ENCODE measurements around the gene FARP1. TPM values are rescaled to one million over a fixed set of nuclear protein-coding genes. Genes with fewer than 3 reads are reported as not detected.

The FARP1 gene
- total RNA-seq, 4 donors from 2014 or later, result 13.1 to 71.2 (median 46.6) TPM

DNA sequence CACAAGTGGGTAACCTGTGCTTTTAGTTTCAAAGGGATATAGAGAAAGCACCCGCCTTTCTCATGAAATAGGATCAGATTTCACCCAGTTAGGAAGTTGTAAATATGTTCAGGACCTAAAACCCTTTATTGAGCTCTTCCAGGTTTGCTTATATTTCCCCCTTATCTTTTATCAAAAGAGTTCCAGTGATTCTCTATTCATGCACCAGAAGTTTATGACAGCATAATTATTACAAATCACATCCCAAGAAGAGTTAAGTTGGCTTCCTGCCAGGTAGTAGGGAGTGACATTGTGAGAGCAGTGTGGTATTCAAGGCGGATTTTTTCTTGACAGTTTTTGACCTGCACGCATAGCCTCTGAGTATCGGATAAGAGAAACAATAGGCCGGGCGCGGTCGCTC is 243.7 kb downstream of the FARP1 start:
- H3K36me3 ChIP-seq, result no peaks in the 10 kb centered on the region
- no peaks in the 10 kb centered on the region for H3K9me3 ChIP-seq
- H3K4me3 ChIP-seq, result no peak overlapping the region
- no peak for DNase-seq
- intact Hi-C loops (cut with DNase I; ENCODE audit: low total_unique reads), result no loop called here
- no peak overlapping the region for H3K27ac ChIP-seq
- no peaks in the 10 kb centered on the region for H3K27me3 ChIP-seq
- no peaks in the 10 kb centered on the region for H3K4me1 ChIP-seq
- no peak for TF ChIP-seq POLR2A (IDR thresholded peaks at IDR 0.05)
- TF ChIP-seq, protein P1, sequence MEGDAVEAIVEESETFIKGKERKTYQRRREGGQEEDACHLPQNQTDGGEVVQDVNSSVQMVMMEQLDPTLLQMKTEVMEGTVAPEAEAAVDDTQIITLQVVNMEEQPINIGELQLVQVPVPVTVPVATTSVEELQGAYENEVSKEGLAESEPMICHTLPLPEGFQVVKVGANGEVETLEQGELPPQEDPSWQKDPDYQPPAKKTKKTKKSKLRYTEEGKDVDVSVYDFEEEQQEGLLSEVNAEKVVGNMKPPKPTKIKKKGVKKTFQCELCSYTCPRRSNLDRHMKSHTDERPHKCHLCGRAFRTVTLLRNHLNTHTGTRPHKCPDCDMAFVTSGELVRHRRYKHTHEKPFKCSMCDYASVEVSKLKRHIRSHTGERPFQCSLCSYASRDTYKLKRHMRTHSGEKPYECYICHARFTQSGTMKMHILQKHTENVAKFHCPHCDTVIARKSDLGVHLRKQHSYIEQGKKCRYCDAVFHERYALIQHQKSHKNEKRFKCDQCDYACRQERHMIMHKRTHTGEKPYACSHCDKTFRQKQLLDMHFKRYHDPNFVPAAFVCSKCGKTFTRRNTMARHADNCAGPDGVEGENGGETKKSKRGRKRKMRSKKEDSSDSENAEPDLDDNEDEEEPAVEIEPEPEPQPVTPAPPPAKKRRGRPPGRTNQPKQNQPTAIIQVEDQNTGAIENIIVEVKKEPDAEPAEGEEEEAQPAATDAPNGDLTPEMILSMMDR (IDR thresholded peaks at IDR 0.05), result no peak

DNA sequence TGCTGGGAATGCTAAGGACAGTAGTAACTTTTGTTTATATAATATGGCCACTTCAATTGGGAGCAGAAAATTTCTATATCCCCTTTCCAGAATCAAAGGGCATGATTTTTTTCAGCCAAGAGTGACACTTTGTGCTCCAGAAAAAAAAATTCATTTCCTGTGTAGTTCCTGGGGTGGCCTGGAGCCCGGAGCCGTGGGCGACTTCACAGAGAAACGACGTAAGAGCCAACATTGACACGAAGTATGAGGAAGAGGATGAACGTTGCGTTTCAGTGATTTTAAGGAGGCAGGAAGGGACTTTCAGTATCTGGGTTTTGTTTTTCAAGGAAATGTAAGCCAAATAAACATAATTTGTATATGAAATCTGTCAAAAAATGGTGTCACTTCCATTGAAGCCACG is 246.4 kb downstream of the FARP1 start:
- no peaks in the 10 kb centered on the region for H3K36me3 ChIP-seq
- intact Hi-C loops (cut with DNase I; ENCODE audit: low total_unique reads), result no loop called here
- no peak for TF ChIP-seq POLR2A (IDR thresholded peaks at IDR 0.05)
- TF ChIP-seq, protein P1 (IDR thresholded peaks at IDR 0.05), result no peak
- H3K9me3 ChIP-seq, result no peaks in the 10 kb centered on the region
- H3K27me3 ChIP-seq, result no peaks in the 10 kb centered on the region
- no peak overlapping the region for H3K4me3 ChIP-seq
- H3K4me1 ChIP-seq, result no peaks in the 10 kb centered on the region
- DNase-seq, result no peak
- no peak overlapping the region for H3K27ac ChIP-seq

DNA sequence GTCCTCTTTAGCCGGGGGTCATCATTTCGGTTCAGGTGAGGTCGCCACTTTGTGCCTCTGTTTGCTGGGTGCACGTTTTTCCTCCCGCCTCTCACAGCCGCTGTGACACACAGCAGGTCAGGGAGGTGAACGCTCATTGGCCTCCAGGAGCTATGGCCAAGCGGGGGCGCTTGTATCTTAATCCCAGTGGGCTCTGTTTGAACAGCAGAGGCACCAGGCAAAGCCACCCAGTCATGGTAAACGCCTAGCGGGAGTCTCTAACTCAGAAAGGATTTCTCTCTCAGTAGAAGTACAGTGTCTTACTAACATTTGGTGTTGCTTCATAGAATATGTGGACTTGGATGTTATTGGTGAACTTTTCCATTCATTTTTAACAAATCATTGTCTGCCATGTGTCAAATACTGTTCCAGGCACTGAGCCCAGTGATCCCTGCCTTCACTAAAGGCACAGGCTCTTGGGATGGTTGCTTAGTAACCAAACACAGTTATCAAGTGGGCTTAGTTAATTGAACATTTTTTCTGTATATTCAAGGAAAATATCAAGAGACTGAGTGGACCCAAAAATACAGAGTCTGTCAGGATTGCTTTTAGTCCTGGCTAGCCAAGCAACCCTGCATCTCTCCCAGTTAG is 247.3 kb downstream of the FARP1 start:
- no peak for TF ChIP-seq POLR2A (IDR thresholded peaks at IDR 0.05)
- TF ChIP-seq, protein P1 (IDR thresholded peaks at IDR 0.05), result no peak
- Histone ChIP-seq H3K4me1 (no peaks in the 10 kb centered on the region), H3K9me3 (no peaks in the 10 kb centered on the region), H3K4me3 (no peak overlapping the region), H3K27ac (no peak overlapping the region), H3K36me3 (no peaks in the 10 kb centered on the region), H3K27me3 (no peaks in the 10 kb centered on the region)
- DNase-seq, result no peak
- intact Hi-C loops (cut with DNase I; ENCODE audit: low total_unique reads), result no loop called here

DNA sequence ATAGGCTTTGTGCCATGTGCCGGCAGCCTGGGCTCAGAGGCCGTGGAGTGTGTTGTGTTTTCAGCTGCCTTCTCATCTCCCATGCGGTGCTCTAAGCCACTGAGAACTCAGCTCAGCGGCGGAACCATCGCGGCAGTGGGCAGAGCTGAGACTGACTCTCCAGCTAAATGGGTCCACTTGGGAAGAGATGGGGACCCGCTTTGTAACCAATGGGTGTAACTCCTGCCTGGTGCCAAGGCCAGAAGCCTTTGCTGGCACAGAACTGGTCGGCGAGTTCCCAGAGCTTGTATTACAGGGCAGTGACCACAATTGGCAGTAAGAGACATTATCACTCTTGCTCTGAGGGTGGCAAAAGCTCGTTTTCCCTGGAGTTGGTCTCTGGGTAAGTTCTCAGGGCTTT is 251.0 kb downstream of the FARP1 start:
- no peaks in the 10 kb centered on the region for H3K4me1 ChIP-seq
- no peak overlapping the region for H3K4me3 ChIP-seq
- H3K27me3 ChIP-seq, result no peaks in the 10 kb centered on the region
- DNase-seq, result no peak
- H3K9me3 ChIP-seq, result no peaks in the 10 kb centered on the region
- no peaks in the 10 kb centered on the region for H3K36me3 ChIP-seq
- intact Hi-C loops (cut with DNase I; ENCODE audit: low total_unique reads), result no loop called here
- TF ChIP-seq, protein P1 (IDR thresholded peaks at IDR 0.05), result no peak
- no peak for TF ChIP-seq POLR2A (IDR thresholded peaks at IDR 0.05)
- no peak overlapping the region for H3K27ac ChIP-seq

DNA sequence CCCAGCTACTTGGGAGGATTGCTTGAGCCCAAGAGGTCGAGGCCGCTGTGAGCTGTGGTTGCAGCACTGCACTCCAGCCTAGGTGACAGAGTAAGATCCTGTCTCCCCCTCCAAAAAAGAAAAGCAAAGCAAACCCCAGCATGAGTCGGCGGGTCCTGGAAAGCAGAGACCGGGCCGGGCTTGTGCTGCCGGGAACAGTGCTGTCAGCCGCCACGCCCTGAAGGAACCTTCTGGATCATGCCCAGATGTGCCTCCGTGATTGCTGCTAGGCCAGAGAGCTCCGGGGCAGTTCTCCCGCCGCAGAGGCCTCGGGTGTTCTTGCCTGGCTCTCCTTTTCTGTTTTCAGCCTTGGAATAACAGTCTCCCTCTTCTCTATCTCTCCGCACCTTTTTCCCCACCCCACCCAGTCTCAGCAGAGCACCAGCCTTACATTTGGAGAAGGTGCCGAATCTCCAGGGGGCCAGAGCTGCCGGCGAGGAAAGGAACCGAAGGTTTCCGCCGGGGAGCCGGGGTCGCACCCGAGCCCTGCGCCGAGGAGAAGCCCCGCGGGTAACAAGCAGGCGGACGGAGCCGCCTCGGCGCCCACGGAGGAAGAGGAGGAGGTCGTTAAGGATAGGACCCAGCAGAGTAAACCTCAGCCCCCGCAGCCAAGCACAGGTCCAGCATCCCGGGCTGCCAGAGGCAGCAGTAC is 252.1 kb downstream of the FARP1 start:
- Histone ChIP-seq H3K4me3 (no peak overlapping the region), H3K4me1 (no peaks in the 10 kb centered on the region), H3K27me3 (no peaks in the 10 kb centered on the region), H3K36me3 (no peaks in the 10 kb centered on the region), H3K9me3 (no peaks in the 10 kb centered on the region), H3K27ac (no peak overlapping the region)
- TF ChIP-seq, protein P1 (IDR thresholded peaks at IDR 0.05), result no peak
- TF ChIP-seq POLR2A (IDR thresholded peaks at IDR 0.05), result no peak
- intact Hi-C loops (cut with DNase I; ENCODE audit: low total_unique reads), result no loop called here
- DNase-seq, result no peak
